Liver (tissue), 9 donors: Measurements from ENCODE around the gene IDE. TPM values are rescaled to one million over a fixed set of nuclear protein-coding genes. Genes with fewer than 3 reads are reported as not detected.

Experiments
- DNase-seq: peaks from one replicate; pipeline ENCODE4 v3.0.0-alpha.2; 2017; ENCODE audit warnings: low spot score
- H3K27ac ChIP-seq, 2 donors: one replicate each; pipeline ENCODE4 v1.7.0; 2013; ENCODE audit warnings: inconsistent platforms in 2 of 2, low read length in 2 of 2, control low read depth in 1 of 2, low read depth in 1 of 2, mild to moderate bottlenecking in 1 of 2
- H3K27me3 ChIP-seq, 4 donors: one replicate each; pipeline versions ENCODE4 v1.6.1 to v1.7.0; 2013; ENCODE audit warnings: low read length in 3 of 4, inconsistent platforms in 1 of 4, mild to moderate bottlenecking in 1 of 4, moderate library complexity in 1 of 4; ENCODE audit not compliant: control insufficient read depth in 4 of 4, insufficient read depth in 4 of 4
- H3K36me3 ChIP-seq, 4 donors: one replicate each; pipeline versions ENCODE4 v1.6.1 to v1.7.0; 2013; ENCODE audit warnings: low read length in 3 of 4, mild to moderate bottlenecking in 3 of 4, low read depth in 1 of 4, moderate library complexity in 1 of 4; ENCODE audit not compliant: control insufficient read depth in 4 of 4, insufficient read depth in 3 of 4
- H3K4me1 ChIP-seq, 4 donors: one replicate each; pipeline versions ENCODE4 v1.6.1 to v1.7.0; 2013; ENCODE audit warnings: low read length in 3 of 4, mild to moderate bottlenecking in 3 of 4, moderate library complexity in 1 of 4; ENCODE audit not compliant: control insufficient read depth in 4 of 4, insufficient read depth in 4 of 4
- H3K4me3 ChIP-seq, 3 donors: one replicate each; pipeline versions ENCODE4 v1.6.1 to v1.7.0; 2013; ENCODE audit warnings: low read length in 3 of 3, control low read depth in 1 of 3, low read depth in 1 of 3, mild to moderate bottlenecking in 1 of 3
- H3K9ac ChIP-seq, 2 donors: one replicate each; pipeline ENCODE4 v1.7.0; 2013; ENCODE audit warnings: low read length in 2 of 2, mild to moderate bottlenecking in 2 of 2, moderate library complexity in 2 of 2, control low read depth in 1 of 2, low read depth in 1 of 2
- H3K9me3 ChIP-seq, 4 donors: one replicate each; pipeline versions ENCODE4 v1.6.1 to v1.7.0; 2013; ENCODE audit warnings: low read length in 3 of 4; ENCODE audit not compliant: control insufficient read depth in 4 of 4
- ATF3 ChIP-seq: IDR thresholded peaks from 2 replicates; pipeline ENCODE4 v1.6.1; 2016; ENCODE audit warnings: antibody characterized with exemption
- EGR1 ChIP-seq, 2 donors: IDR thresholded peaks; 2 replicates each; pipeline ENCODE4 v1.6.1; 2016 to 2018; ENCODE audit warnings: antibody characterized with exemption in 2 of 2, low read depth in 2 of 2
- FOXA1 ChIP-seq: IDR thresholded peaks from 2 replicates; pipeline ENCODE4 v1.6.1; 2016; ENCODE audit warnings: antibody characterized with exemption
- FOXA2 ChIP-seq: IDR thresholded peaks from 2 replicates; pipeline ENCODE4 v1.6.1; 2016; ENCODE audit warnings: antibody characterized with exemption
- GABPA ChIP-seq, 2 donors: IDR thresholded peaks in 1 of 2; conservative IDR thresholded peaks in 1 of 2; 2 replicates each; pipeline ENCODE4 v1.6.1; 2016; ENCODE audit warnings: antibody characterized with exemption in 2 of 2, mild to moderate bottlenecking in 1 of 2, moderate library complexity in 1 of 2
- HNF4A ChIP-seq, 2 donors: conservative IDR thresholded peaks; 2 replicates each; pipeline ENCODE4 v1.6.1; 2016; ENCODE audit warnings: antibody characterized with exemption in 2 of 2, mild to moderate bottlenecking in 2 of 2
- HNF4G ChIP-seq: IDR thresholded peaks from 2 replicates; pipeline ENCODE4 v1.6.1; 2016; ENCODE audit warnings: antibody characterized with exemption
- JUND ChIP-seq, 2 donors: IDR thresholded peaks; 2 replicates each; pipeline ENCODE4 v1.6.1; 2016; ENCODE audit warnings: antibody characterized with exemption in 2 of 2
- MAX ChIP-seq: IDR thresholded peaks from 2 replicates; pipeline ENCODE4 v1.6.1; 2016; ENCODE audit warnings: antibody characterized with exemption
- RAD21 ChIP-seq, 2 donors: IDR thresholded peaks; 2 replicates each; pipeline ENCODE4 v1.6.1; 2016; ENCODE audit warnings: antibody characterized with exemption in 2 of 2, mild to moderate bottlenecking in 2 of 2
- REST ChIP-seq: IDR thresholded peaks from 2 replicates; pipeline ENCODE4 v1.6.1; 2016; ENCODE audit warnings: antibody characterized with exemption, mild to moderate bottlenecking
- RXRA ChIP-seq, 2 donors: IDR thresholded peaks; 2 replicates each; pipeline ENCODE4 v1.6.1; 2017 to 2018; ENCODE audit warnings: antibody characterized with exemption in 2 of 2, mild to moderate bottlenecking in 1 of 2
- SP1 ChIP-seq: IDR thresholded peaks from 2 replicates; pipeline ENCODE4 v1.6.1; 2018; ENCODE audit warnings: antibody characterized with exemption, mild to moderate bottlenecking
- YY1 ChIP-seq: IDR thresholded peaks from 2 replicates; pipeline ENCODE4 v1.6.1; 2016; ENCODE audit warnings: antibody characterized with exemption, mild to moderate bottlenecking
- ZBTB33 ChIP-seq: IDR thresholded peaks from 2 replicates; pipeline ENCODE4 v1.6.1; 2016; ENCODE audit warnings: antibody characterized with exemption
- WGBS: extraction: QIAGEN DNeasy Blood & Tissue Kit; methylation state at CpG from one replicate; pipeline ENCODE4 v1.1.7; 2013; 5-methylcytosine and 5-hydroxymethylcytosine counted together
- polyA plus RNA-seq, 2 donors: library from polyadenylated mRNA; stranded (reverse) in 1 of 2; unstranded in 1 of 2; fragments of 200-250 nt in 1 of 2; fragments of >200 nt in 1 of 2; fragmentation: Nextera tagmentation in 1 of 2; extraction: Ambion mirVana in 1 of 2; gene quantifications; one replicate each; pipeline versions ENCODE4 v1.2.1 to v1.2.3, GENCODE V29; 2013 to 2015
- total RNA-seq, 2 donors: library from RNA; depleted of rRNA; stranded (reverse); fragments of >200 nt; gene quantifications; one replicate each; pipeline ENCODE4 v1.2.3, GENCODE V29; 2014
- donor health status: healthy.
- donor health status: healthy.
- donor health status: healthy.
- donor health status: healthy.
- donor health status: healthy.

The IDE gene
- total and polyA plus RNA-seq, 4 donors = 9.4 to 31.3 (median 15.3) TPM

DNA sequence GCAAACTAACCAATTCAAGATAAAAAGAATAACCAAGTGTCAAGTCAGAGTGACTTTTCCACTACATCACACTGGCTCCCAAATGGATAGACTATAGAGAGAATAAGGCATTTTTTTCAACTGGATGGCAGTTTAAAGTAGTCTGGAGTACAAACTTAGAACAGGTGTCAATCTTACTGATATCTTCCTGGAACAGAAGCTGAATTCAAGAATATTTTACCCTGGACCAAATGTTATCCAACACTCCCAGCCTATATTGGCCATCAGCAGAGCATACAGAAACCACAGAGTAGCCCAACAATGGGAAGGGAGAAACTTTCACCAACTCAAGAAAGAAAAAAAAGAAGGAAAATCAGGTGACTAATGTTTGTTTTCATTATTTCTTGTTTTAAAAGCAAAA is 11.5 kb downstream of the IDE start:
- no peak overlapping the region for H3K9ac ChIP-seq
- no peak overlapping the region for H3K4me3 ChIP-seq
- H3K27ac ChIP-seq = no peak overlapping the region
- no peak for DNase-seq
- no peaks in the 10 kb centered on the region for H3K9me3 ChIP-seq
- no peaks in the 10 kb centered on the region for H3K4me1 ChIP-seq
- TF ChIP-seq EGR1 (IDR thresholded peaks at IDR 0.05; ENCODE audit: low read depth in 2 of 2) = no peak
- no peak for TF ChIP-seq REST
- TF ChIP-seq RXRA (IDR thresholded peaks at IDR 0.05) = no peak
- no peak for TF ChIP-seq HNF4G
- TF ChIP-seq SP1 = no peak
- no peak for TF ChIP-seq RAD21 (IDR thresholded peaks at IDR 0.05)
- no peak for TF ChIP-seq YY1
- TF ChIP-seq MAX = no peak
- TF ChIP-seq ZBTB33 = no peak
- no peak for TF ChIP-seq ATF3
- no peak for TF ChIP-seq JUND (IDR thresholded peaks at IDR 0.05)
- peaks cover 5 to 9% (median 6%) of the 10 kb centered on the region in 4 donors for H3K36me3 ChIP-seq
- no peaks in the 10 kb centered on the region for H3K27me3 ChIP-seq

DNA sequence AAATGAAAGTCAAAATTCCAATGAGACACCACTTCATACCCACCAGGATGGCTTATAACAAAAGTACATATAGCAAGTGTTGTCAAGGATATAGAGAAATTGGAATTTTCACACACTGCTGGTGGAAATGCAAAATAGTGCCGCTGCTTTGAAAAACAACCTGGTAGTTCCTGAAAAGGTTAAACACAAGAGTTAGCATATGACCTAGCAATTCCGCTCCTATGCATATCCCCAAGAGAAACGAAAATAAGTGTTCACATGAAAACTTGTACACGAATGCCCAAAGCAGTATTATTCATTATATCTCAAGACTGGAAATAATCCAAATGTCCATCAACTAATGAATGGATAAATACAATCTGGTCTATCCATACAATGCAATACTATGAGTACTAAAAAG is 14.8 kb downstream of the IDE start:
- Histone ChIP-seq H3K27ac (no peak overlapping the region), H3K9ac (no peak overlapping the region), H3K4me1 (no peaks in the 10 kb centered on the region), H3K36me3 (peaks cover 3 to 15% (median 9%) of the 10 kb centered on the region in 4 donors), H3K27me3 (no peaks in the 10 kb centered on the region), H3K9me3 (peaks cover 0 to 3% (median 3%) of the 10 kb centered on the region in 4 donors), H3K4me3 (no peak overlapping the region)
- DNase-seq = no peak
- no peak for TF ChIP-seq SP1
- TF ChIP-seq JUND (IDR thresholded peaks at IDR 0.05) = no peak
- TF ChIP-seq FOXA2 = no peak
- TF ChIP-seq HNF4G = no peak
- no peak for TF ChIP-seq ATF3
- no peak for TF ChIP-seq HNF4A (conservative IDR thresholded peaks at IDR 0.05)
- TF ChIP-seq MAX = no peak
- TF ChIP-seq GABPA (IDR thresholded peaks at IDR 0.05 in 1 of 2, conservative IDR thresholded peaks at IDR 0.05 in 1 of 2) = no peak
- no peak for TF ChIP-seq FOXA1
- no peak for TF ChIP-seq EGR1 (IDR thresholded peaks at IDR 0.05; ENCODE audit: low read depth in 2 of 2)
- TF ChIP-seq RXRA (IDR thresholded peaks at IDR 0.05) = no peak
- WGBS = 99% methylated on average over 4 of the region's 4 CpGs
